ENCODE results near the gene PTPN4. TPM values are rescaled to one million over a fixed set of nuclear protein-coding genes. Genes with fewer than 3 reads are reported as not detected.

PTPN4 gene
- total RNA-seq, 1 experiment from 2014 or later = 80.5 TPM

GRCh38 chr2:119775102-119775501, 15.4 kb downstream of the PTPN4 start:
- Histone ChIP-seq H2AFZ (ENCODE audit: low read length) (no peak overlapping the region), H3K14ac (ENCODE audit: insufficient read depth, low read length) (no peak overlapping the region), H3K79me2 (ENCODE audit: insufficient read depth, low read length) (peaks cover 27% of the 10 kb centered on the region), H3K9me3 (ENCODE audit: control insufficient read depth, low read depth, low read length) (no peaks in the 10 kb centered on the region), H3K23me2 (ENCODE audit: insufficient read length, low read depth, low read length, poor library complexity, severe bottlenecking) (no peaks in the 10 kb centered on the region), H3K18ac (ENCODE audit: insufficient read length, low read depth, low read length) (no peak overlapping the region), H3K23ac (ENCODE audit: insufficient read length, low read depth, low read length) (no peak overlapping the region), H2BK120ac (ENCODE audit: low read depth, low read length, poor library complexity, severe bottlenecking) (no peak overlapping the region), H4K8ac (replicated peaks; ENCODE audit: insufficient read length, low read depth, low read length) (no peak overlapping the region), H2AK5ac (ENCODE audit: insufficient read length, low read length) (no peak overlapping the region), H2BK15ac (ENCODE audit: low read depth, low read length) (no peak overlapping the region), H3K56ac (ENCODE audit: insufficient read length, low read depth, low read length) (no peak overlapping the region), H3K4me1 (ENCODE audit: insufficient read depth, low read length) (no peaks in the 10 kb centered on the region; the same call in 1 of the 2 replicates), H3K27me3 (ENCODE audit: insufficient read depth, low read length) (no peaks in the 10 kb centered on the region), H4K5ac (ENCODE audit: insufficient read length, low read depth, low read length) (no peak overlapping the region), H2BK12ac (ENCODE audit: insufficient read length, low read depth, low read length) (no peak overlapping the region), H3K27ac (ENCODE audit: insufficient read length, low read depth, low read length) (no peak overlapping the region), H2BK5ac (ENCODE audit: insufficient read length, low read length) (no peak overlapping the region), H3K79me1 (ENCODE audit: insufficient read depth, low read depth, low read length, poor library complexity, severe bottlenecking) (peaks cover 6% of the 10 kb centered on the region), H3K4ac (ENCODE audit: low read depth, low read length) (no peak overlapping the region), H3K4me2 (ENCODE audit: insufficient read depth, insufficient read length, low read length) (no peak overlapping the region), H4K91ac (ENCODE audit: insufficient read length, low read depth, low read length) (no peak overlapping the region), H4K20me1 (ENCODE audit: control insufficient read depth, insufficient read depth, insufficient read length) (no peaks in the 10 kb centered on the region), H3T11ph (ENCODE audit: low read length) (no peak overlapping the region), H2BK20ac (ENCODE audit: low read depth, low read length, poor library complexity, severe bottlenecking) (no peak overlapping the region), H3K9ac (ENCODE audit: extremely low read depth, insufficient read length, low read length) (no peak overlapping the region)
- H3K27me3 Mint-ChIP-seq (ENCODE audit: low read depth) = no peaks in the 10 kb centered on the region
- H3K36me3 Mint-ChIP-seq (ENCODE audit: insufficient read depth in 1 of 3, low read depth in 3 of 3) = peaks cover 0 to 5% (median 0%) of the 10 kb centered on the region in 3 experiments; a peak in 3 of 7 replicates
- WGBS (ENCODE audit: extremely low coverage, insufficient read length, low lambda C conversion rate) = no CpG with 5 or more reads among the region's 6 CpGs
- H3K9me3 Mint-ChIP-seq = no peaks in the 10 kb centered on the region
- no peak overlapping the region for H3K4me3 Mint-ChIP-seq
- H3K27ac Mint-ChIP-seq = no peak overlapping the region; a peak in 1 of 7 replicates
- no peak for TF ChIP-seq CTCF (conservative IDR thresholded peaks at IDR 0.05)
- peaks cover 18 to 30% of the 10 kb centered on the region in 2 experiments for H3K4me1 Mint-ChIP-seq
- DNase-seq = no peak
